NCI-H1105 treated with DMSO at 0.1 percent for 48 hours (cell line): ENCODE measurements around the gene UGT2A2.
"Not testable (repeated sequence)": the region's sequence is repeated elsewhere in the genome, so short reads cannot be mapped to it uniquely, and the experiment has no call there.

Experiments
- DNase-seq: peaks from one replicate; lab custom pipeline; 2025; lab: John Stamatoyannopoulos, UW

The UGT2A2 gene

GRCh38 chr4:69639542-69639941, at the start of gene UGT2A2:
UGT2A2 (minus strand) TSS chr4:69639642; CDS start chr4:69639640, 2 bp downstream.
- DNase-seq, result no peak

DNA sequence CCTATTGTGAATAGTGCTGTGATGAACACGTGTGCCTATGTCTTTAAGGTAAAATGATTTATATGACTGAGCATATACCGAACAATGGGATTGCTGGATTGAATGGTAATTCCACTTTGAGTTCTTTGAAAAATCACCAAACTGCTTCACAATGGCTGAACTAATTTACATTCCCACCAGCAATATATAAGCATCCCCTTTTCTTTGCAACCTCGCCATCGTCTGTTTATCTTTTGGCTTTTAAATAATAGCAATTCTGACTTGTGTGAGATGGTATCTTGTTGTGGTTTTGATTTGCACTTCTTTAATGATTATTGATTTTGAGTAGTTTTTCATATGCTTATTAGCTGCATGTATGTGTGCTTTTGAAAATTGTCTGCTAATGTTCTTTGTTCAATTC, 45.4 kb upstream of the UGT2A2 start:
- DNase-seq, result no peak

- no peak for DNase-seq
Measured at GRCh38 chr4:69668680-69669079, 29.2 kb upstream of the UGT2A2 start.

DNA sequence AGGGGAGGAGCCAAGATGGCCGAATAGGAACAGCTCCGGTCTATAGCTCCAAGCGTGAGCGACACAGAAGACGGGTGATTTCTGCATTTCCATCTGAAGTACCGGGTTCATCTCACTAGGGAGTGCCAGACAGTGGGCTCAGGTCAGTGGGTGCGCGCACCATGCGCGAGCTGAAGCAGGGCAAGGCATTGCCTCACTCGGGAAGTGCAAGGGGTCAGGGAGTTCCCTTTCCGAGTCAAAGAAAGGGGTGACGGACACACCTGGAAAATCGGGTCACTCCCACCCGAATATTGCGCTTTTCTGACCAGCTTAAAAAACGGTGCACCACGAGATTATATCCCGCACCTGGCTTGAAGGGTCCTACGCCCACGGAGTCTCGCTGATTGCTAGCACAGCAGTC, 24.6 kb upstream of the UGT2A2 start:
- not testable (repeated sequence) for DNase-seq

DNA sequence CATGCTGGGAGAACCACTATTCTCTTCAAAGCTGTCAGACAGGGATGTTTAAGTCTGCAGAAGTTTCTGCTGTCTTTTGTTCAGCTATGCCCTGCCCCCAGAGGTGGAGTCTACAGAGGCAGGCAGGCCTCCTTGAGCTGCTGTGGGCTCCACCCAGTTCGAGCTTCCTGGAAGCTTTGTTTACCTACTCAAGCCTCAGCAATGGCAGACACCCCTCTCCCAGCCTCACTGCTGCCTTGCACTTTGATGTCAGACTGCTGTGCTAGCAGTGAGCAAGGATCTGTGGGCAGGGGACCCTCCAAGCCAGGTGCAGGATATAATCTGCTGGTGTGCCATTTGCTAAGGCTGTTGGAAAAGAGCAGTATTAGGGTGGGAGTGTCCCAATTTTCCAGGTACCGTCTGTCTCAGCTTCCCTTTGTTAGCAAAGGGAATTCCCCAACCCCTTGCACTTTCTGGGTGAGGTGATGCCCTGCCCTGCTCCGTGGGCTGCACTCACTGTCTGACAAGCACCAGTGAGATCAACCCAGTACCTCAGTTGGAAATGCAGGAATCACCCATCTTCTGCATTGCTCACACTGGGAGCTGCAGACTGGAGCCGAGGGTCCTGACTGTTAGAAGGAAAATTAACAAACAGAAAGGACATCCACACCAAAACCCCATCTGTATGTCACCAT, 21.8 kb upstream of the UGT2A2 start:
- DNase-seq, result not testable (repeated sequence)

GRCh38 chr4:69658133-69658532, 18.7 kb upstream of the UGT2A2 start:
- DNase-seq, result no peak

DNA sequence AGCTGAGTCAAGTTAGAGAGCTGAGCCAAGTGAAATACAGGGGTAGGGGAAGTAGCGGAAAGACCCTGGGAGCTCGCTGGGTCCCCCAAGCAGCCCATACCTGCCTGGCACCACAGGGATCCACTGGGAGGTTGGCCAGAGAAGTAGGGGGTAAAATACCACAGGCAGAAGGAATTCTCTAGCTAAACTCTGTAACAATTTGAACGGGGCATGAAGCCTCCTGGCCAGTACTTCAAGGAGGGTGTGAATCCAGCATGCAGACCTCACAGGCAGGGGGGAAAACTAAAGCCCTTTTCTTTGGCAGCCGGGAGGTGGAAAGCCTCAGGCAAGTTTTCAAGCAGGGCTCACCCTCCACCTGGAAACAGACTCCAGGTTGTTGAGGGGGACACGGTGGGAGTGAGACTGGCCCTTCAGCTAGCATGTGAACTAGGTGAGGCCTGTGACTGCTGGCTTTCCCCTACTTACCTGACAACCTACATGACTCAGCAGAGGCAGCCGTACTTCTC, 17.3 kb upstream of the UGT2A2 start:
- DNase-seq, result no peak

DNA sequence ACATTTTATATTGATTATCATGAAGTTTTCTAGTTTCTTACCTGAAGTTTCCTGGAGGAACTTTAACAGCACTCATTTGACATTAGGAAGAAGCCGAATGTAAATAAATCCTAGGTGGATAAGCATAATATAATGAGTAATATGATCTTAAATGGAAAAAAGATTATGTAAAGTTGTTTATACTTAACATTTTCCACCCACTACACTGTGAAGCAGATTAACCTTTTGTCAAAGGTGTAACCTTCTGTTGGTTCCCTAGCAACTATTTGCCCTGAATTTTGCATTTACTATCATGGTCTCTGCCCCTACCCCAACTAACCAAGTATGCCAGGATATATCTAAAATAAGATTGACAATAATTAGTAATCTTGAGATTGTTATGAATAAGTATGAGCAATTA, 13.7 kb upstream of the UGT2A2 start, which contains the start of gene UGT2A1:
Gene UGT2A1 (minus strand): TSS at position 101 of the 400 bp plus-strand sequence. CDS start 5,603 bp downstream, outside the sequence.
- DNase-seq, result no peak

GRCh38 chr4:69650872-69651271, 11.4 kb upstream of the UGT2A2 start:
- no peak for DNase-seq

- no peak for DNase-seq
Measured at GRCh38 chr4:69649629-69650028, 10.2 kb upstream of the UGT2A2 start.

DNA sequence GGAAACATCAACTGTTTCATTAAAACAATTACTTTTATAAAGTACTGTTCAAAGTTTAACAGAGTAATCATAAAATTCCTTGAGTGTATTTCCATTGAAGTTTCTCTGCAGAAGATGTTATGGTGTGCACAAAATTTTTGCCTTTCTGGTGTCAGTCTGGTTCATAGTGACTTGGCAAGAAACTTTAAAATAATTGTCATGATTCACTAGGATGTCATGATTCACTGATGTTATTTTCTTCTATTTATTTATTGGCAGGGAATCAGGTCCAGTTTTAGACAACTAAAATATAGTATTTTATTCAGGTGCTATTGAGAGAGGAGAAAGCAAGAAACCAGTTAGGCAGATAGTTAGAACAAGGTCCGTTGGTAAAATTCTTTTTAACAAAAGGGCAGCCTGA, 9.8 kb upstream of the UGT2A2 start:
- DNase-seq, result no peak

- no peak for DNase-seq
Measured at GRCh38 chr4:69642961-69643360, 3.5 kb upstream of the UGT2A2 start.

- no peak for DNase-seq
Measured at GRCh38 chr4:69640289-69640688, 847 bp upstream of the UGT2A2 start.

- peak; percentile 61 for DNase-seq
Measured at GRCh38 chr4:69617083-69617694, 22.3 kb downstream of the UGT2A2 start.

- DNase-seq, result no peak
Measured at GRCh38 chr4:69610484-69610883, 29.0 kb downstream of the UGT2A2 start.

DNA sequence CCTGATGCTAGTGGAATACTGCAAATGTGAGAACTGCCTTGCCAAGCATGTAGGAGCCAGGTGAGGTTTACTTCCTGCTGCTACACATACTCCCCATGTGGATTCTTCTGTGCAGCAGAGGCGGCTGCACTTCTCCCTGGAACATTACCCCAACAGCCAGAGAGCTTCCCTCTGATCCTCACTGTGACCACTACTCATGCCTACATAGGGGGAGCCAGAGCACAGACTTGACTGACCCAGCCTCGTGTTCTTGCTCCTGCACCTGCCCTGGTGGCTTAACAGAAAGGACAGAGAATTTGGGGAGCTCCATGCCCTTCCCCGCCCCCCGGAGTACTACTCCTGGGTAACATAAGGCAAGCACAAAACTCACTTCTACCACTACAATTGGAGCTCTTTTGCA, 38.4 kb downstream of the UGT2A2 start:
- no peak for DNase-seq

- DNase-seq, result no peak
Measured at GRCh38 chr4:69600013-69600412, 39.4 kb downstream of the UGT2A2 start.

DNA sequence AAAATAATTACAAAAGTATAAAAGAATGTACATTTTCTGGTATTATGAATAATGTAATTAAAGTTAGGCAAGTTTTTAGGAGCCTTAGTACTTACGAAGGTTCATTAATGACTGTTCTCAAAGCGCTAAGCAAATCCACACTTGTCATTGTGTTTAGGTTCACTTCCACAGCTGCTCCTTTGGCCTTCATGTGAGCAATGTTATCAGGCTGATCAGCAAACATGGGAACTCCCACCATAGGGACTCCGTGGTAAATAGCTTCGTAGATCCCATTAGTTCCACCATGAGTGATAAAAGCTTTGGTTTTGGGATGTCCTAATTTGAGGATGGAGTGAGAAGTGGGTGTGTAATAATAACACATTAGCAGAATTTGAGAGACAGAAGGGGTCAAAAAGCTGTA, 45.1 kb downstream of the UGT2A2 start:
- DNase-seq, result peak; percentile 64

GRCh38 chr4:69591364-69591763, 48.1 kb downstream of the UGT2A2 start:
- no peak for DNase-seq

DNA sequence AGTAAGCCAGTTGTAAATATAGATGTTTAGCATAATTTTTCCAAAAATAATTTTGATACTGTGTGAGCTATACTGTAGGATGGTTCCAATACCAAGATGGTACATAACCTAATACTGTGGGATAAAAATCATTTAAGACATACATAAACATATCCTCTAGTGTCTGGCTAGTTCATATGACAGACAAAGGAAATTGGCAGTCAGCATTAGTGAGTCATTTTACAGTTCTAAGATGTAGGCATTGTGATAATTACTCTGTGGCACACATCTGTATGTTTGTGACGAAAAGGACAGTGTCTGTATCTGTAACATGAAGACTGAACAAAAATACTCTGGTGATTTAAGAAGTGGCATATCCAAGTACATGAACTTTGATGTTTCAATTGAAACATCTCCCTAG, 49.6 kb downstream of the UGT2A2 start:
- no peak for DNase-seq

- no peak for DNase-seq
Measured at GRCh38 chr4:69584135-69584534, 55.3 kb downstream of the UGT2A2 start.

DNA sequence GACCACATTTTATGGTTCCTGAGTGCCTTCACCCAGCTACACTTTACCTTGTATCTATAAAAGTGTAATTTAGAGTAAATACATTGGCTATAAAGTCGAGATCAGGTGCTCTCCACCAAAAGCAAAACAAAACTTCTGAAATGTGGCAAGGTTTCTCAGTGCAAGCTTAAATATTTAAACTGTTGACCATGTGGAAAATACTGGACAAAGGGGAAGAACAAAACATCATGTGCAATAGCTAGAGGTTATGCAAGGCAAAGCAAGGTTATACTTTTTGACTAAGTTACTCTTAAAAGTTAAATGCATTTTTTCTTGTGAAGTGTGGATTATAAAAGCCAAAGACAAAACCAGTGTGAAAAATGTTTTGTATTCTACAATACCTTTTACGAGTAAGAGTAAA, 55.9 kb downstream of the UGT2A2 start:
- no peak for DNase-seq

DNA sequence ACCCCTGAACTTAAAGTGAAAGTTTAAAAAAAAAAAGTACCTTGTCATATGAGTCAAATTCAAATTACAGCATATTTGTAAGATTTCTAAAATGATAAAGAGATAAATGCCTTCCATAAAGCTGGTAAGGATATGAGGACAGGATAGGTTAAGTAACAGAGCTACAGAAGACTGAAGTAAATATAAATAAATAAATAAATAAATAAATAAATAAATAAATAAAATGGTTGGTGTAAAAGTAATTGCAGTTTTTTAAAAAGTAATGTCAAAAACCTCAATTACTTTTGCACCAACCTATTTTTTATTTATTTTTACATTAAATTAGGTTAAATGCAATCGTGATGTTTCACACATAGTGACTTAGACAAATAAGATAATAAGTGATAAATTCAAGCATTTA, 62.2 kb downstream of the UGT2A2 start:
- no peak for DNase-seq
